Pancreas (tissue), 10 donors: Measurements from ENCODE around the gene UGT1A9. TPM values are rescaled to one million over a fixed set of nuclear protein-coding genes. Genes with fewer than 3 reads are reported as not detected.

ENCODE experiments used
- ATAC-seq, 4 donors: fragments of 200-7000 bp; cut with Tn5 transposase; one replicate each; pipeline versions ENCODE4 v1.8.0 to v1.9.1; 2020; ENCODE audit warnings: mild to moderate bottlenecking in 4 of 4, moderate library complexity in 4 of 4
- DNase-seq, 6 donors: peaks; one replicate each; pipeline ENCODE4 v3.0.0-alpha.2; 2020
- FAIRE-seq: peaks from 2 replicates; lab custom pipeline; 2012; peaks lifted over from hg19 to GRCh38; lab: Jason Lieb, UNC
- H3K27ac ChIP-seq, 4 donors: fragments of 200-600 bp; sonication (generic); 1 replicate in 3 of 4; 2 replicates in 1 of 4; pipeline versions ENCODE4 v1.5.0 to v1.8.0; 2020
- H3K27me3 ChIP-seq, 4 donors: fragments of 200-600 bp; one replicate each; pipeline ENCODE4 v1.8.0; 2021
- H3K36me3 ChIP-seq, 3 donors: fragments of 200-600 bp; sonication (generic) in 1 of 3; one replicate each; pipeline versions ENCODE4 v1.5.0 to v1.8.0; 2020 to 2021
- H3K4me1 ChIP-seq, 3 donors: fragments of 200-600 bp; one replicate each; pipeline ENCODE4 v1.8.0; 2021
- H3K4me3 ChIP-seq, 4 donors: fragments of 200-600 bp; sonication (generic) in 2 of 4; one replicate each; pipeline versions ENCODE4 v1.5.0 to v1.8.0; 2020 to 2021
- H3K9me3 ChIP-seq, 4 donors: fragments of 200-600 bp; one replicate each; pipeline ENCODE4 v1.8.0; 2021
- WGBS, 2 donors: extraction: QIAGEN DNeasy Blood & Tissue Kit; methylation state at CpG; one replicate each; pipeline ENCODE4 v1.1.7; 2013; 5-methylcytosine and 5-hydroxymethylcytosine counted together
- intact Hi-C, 3 donors: fragments of 100-400 bp; cut with DNase I; formaldehyde crosslinking; loops; one replicate each; pipeline versions ENCODE4 v1.11.1 to v1.14.2; 2022
- polyA plus RNA-seq, 2 donors: library from polyadenylated mRNA; stranded (reverse); fragments of 200-250 nt; gene quantifications; one replicate each; pipeline ENCODE4 v1.2.3, GENCODE V29; 2013
- total RNA-seq, 6 donors: library from RNA; stranded (reverse); fragmentation: NEBNext Ultra II Directional in 4 of 6; extraction: Animal tissue kit (Norgen Biotek cat#: 25700) in 4 of 6; gene quantifications; one replicate each; pipeline versions ENCODE4 v1.2.1 to v1.2.4, GENCODE V29; 2021 to 2023
- TF ChIP-seq, protein P1 (sequence below), 4 donors: fragments of 200-600 bp; sonication (generic) in 3 of 4; IDR thresholded peaks; one replicate each; pipeline versions ENCODE4 v1.5.0 to v1.8.0; 2021; ENCODE audit warnings: antibody characterized with exemption in 4 of 4
- donor health status: healthy with polysubstance abuse.
- donor health status: DM: no; HTN: no; CAD: no; lungs with moderate emphysema.
- donor health status: DM: no; HTN: no; CAD: no.
- donor health status: control.
- donor health status: control.
- donor health status: Bipolar disorder and iron deficiency.
- donor health status: DM: yes; HTN: yes; CAD: no.
- donor health status: DM: no; HTN: no; CAD: no.
- donor health status: DM: no; HTN: no; CAD: no.
- donor health status: DM: yes; HTN: yes; CAD: no.

UGT1A9 gene
- total and polyA plus RNA-seq, 8 donors: 0.09 TPM; not detected in 7

- H3K9me3 ChIP-seq: no peaks in the 10 kb centered on the region
- intact Hi-C loops: no loop called here
Observed at GRCh38 chr2:233691443-233692433, 20.0 kb downstream of the UGT1A9 start.

GRCh38 chr2:233692648-233693047 is 20.9 kb downstream of the UGT1A9 start, which contains the start of gene UGT1A6:
Gene UGT1A6, plus strand, starts transcription at chr2:233692890. Its CDS starts 115 bp downstream, at chr2:233693005.
- no peak for FAIRE-seq
- no peak within 1 kb of the TSS for H3K27ac ChIP-seq

More at GRCh38 chr2:233691443-233692433, 20.0 kb downstream of the UGT1A9 start:
- no peaks in the 10 kb centered on the region for H3K27me3 ChIP-seq
- no peak overlapping the region for H3K4me3 ChIP-seq
- peaks cover 0 to 7% (median 0%) of the 10 kb centered on the region in 3 donors for H3K4me1 ChIP-seq
- WGBS, 2 donors: 82 to 84% methylated on average over 11 of the region's 11 CpGs
- TF ChIP-seq, protein P1, sequence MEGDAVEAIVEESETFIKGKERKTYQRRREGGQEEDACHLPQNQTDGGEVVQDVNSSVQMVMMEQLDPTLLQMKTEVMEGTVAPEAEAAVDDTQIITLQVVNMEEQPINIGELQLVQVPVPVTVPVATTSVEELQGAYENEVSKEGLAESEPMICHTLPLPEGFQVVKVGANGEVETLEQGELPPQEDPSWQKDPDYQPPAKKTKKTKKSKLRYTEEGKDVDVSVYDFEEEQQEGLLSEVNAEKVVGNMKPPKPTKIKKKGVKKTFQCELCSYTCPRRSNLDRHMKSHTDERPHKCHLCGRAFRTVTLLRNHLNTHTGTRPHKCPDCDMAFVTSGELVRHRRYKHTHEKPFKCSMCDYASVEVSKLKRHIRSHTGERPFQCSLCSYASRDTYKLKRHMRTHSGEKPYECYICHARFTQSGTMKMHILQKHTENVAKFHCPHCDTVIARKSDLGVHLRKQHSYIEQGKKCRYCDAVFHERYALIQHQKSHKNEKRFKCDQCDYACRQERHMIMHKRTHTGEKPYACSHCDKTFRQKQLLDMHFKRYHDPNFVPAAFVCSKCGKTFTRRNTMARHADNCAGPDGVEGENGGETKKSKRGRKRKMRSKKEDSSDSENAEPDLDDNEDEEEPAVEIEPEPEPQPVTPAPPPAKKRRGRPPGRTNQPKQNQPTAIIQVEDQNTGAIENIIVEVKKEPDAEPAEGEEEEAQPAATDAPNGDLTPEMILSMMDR (IDR thresholded peaks at IDR 0.05): no peak
- ATAC-seq: peak in 2 of 4 donors; percentile 46 to 48
- no peak for DNase-seq
- H3K27ac ChIP-seq: no peak overlapping the region
- no peaks in the 10 kb centered on the region for H3K36me3 ChIP-seq
- no peak for FAIRE-seq

DNA sequence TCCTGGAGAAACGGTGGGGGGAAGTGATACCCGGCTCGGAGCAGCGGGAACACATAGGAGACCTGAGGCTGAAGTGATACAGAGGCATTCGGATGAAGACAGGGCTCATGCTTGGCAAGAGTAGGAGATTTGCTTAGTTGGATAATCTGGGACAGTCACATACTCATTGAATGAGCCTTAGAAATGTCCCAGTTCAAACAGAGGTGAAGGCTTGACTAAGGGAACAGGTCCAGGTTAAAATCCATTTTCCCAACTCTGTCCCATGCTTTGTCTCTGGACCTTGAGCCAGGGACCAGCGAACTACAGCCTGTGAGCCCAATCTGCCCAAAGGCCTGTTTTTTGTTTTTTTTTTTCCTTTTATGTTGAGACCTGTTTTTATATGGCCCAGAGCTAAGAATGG is 22.3 kb downstream of the UGT1A9 start:
- DNase-seq (no peak), FAIRE-seq (no peak), ATAC-seq (no peak)
- Histone ChIP-seq H3K27ac (no peak overlapping the region), H3K4me1 (peaks cover 0 to 7% (median 0%) of the 10 kb centered on the region in 3 donors), H3K4me3 (no peak overlapping the region), H3K27me3 (no peaks in the 10 kb centered on the region), H3K9me3 (no peaks in the 10 kb centered on the region), H3K36me3 (no peaks in the 10 kb centered on the region)
- 73 to 82% methylated on average over 6 of the region's 6 CpGs for WGBS, 2 donors
- intact Hi-C loops: no loop called here
- TF ChIP-seq, protein P1 (IDR thresholded peaks at IDR 0.05): no peak

More at GRCh38 chr2:233692648-233693047, 20.9 kb downstream of the UGT1A9 start, which contains the start of gene UGT1A6:
- ATAC-seq (peak; percentile 80 to 94 (median 86)), DNase-seq (no peak)
- H3K4me1 ChIP-seq: peaks cover 0 to 7% (median 0%) of the 10 kb centered on the region in 3 donors
- intact Hi-C loops: no loop called here
- H3K36me3 ChIP-seq: no peaks in the 10 kb centered on the region
- TF ChIP-seq, protein P1 (IDR thresholded peaks at IDR 0.05): no peak
- H3K4me3 ChIP-seq: no peak within 1 kb of the TSS
- WGBS, 2 donors: 36 to 46% methylated on average over 4 of the region's 4 CpGs
- H3K27me3 ChIP-seq: no peaks in the 10 kb centered on the region
- H3K9me3 ChIP-seq: no peaks in the 10 kb centered on the region

DNA sequence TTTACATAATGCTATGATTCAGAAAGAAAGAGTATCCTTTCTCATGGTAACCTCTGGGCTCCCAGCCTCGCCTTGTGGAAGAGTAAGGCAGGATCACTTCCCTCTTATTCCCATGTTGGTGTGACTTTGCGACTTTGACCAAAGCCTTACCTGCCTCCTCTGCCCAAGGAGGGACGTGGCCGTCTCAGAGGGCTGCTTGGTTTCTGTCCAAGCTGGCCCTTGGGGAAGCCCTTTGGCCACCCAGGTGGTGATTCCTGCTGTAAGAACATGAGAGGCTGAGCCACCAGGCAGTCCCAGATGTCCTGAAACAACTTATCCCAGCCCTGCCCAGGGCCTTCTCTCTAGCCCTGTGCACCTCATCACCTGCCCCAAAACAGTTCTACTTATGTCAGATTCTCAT is 27.0 kb downstream of the UGT1A9 start:
- Histone ChIP-seq H3K27me3 (no peaks in the 10 kb centered on the region), H3K36me3 (no peaks in the 10 kb centered on the region), H3K4me3 (no peak overlapping the region), H3K27ac (no peak overlapping the region), H3K9me3 (no peaks in the 10 kb centered on the region), H3K4me1 (peaks cover 0 to 8% (median 4%) of the 10 kb centered on the region in 3 donors)
- TF ChIP-seq, protein P1 (IDR thresholded peaks at IDR 0.05): no peak
- intact Hi-C loops: no loop called here
- WGBS, 2 donors: 78 to 80% methylated on average over 4 of the region's 4 CpGs
- DNase-seq (no peak), ATAC-seq (no peak), FAIRE-seq (no peak)
